ENCODE results near the gene SPDYE4.

DNA sequence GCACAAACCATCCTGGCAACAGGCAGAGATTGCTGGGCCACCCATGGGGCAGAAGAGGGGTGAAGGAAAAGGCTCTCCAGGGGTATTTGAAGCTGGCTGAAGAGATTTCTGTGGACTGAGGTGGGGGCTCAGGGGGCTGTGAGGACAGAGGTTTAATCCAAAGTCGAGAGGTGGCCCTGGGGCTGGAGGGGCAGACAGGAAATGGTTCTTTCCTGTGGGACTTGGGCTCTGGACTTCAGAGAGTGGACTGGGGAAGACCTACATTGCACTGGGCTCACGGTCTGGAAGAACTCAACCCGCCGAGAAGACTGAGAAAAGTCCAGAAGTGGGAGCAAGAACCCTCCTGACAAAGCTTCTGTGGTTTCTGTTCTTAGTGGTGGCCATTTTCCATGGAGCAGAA is 16.6 kb downstream of the SPDYE4 start:
- TF ChIP-seq CTCF (conservative IDR thresholded peaks at IDR 0.05 in 1 of 2, IDR thresholded peaks at IDR 0.05 in 1 of 2; ENCODE audit: low read depth in 1 of 2, low read length in 2 of 2) = no peak
- no peak for TF ChIP-seq EZH2 (IDR thresholded peaks at IDR 0.05; ENCODE audit: low read length, missing control alignments)
